Neuronal stem cell (in vitro differentiated cells): ENCODE data around the gene HS2ST1.

ENCODE experiments used
- DNase-seq: peaks from one replicate; pipeline ENCODE4 v3.0.0-alpha.2; 2013; ENCODE audit warnings: low spot score
- H2AFZ ChIP-seq: one replicate; pipeline ENCODE4 v1.6.1; 2013; ENCODE audit warnings: mild to moderate bottlenecking, low read length, inconsistent platforms
- H2AK5ac ChIP-seq: 2 replicates; pipeline ENCODE4 v1.6.1; 2013; ENCODE audit warnings: low read depth, mild to moderate bottlenecking, inconsistent platforms, low read length, moderate library complexity, mixed read lengths
- H2BK120ac ChIP-seq: 2 replicates; pipeline ENCODE4 v1.6.1; 2013; ENCODE audit warnings: low read depth, mild to moderate bottlenecking, inconsistent platforms, low read length, moderate library complexity, mixed read lengths
- H2BK12ac ChIP-seq: one replicate; pipeline ENCODE4 v1.6.1; 2013; ENCODE audit warnings: low read length, inconsistent platforms
- H2BK15ac ChIP-seq: 2 replicates; pipeline ENCODE4 v1.6.1; 2013; ENCODE audit warnings: mild to moderate bottlenecking, low read length, inconsistent platforms, mixed read lengths
- H2BK5ac ChIP-seq: one replicate; pipeline ENCODE4 v1.6.1; 2013; ENCODE audit warnings: inconsistent platforms, mild to moderate bottlenecking, low read length, moderate library complexity
- H3K14ac ChIP-seq: one replicate; pipeline ENCODE4 v1.6.1; 2013; ENCODE audit warnings: low read length, inconsistent platforms
- H3K18ac ChIP-seq: 2 replicates; pipeline ENCODE4 v1.6.1; 2013; ENCODE audit warnings: low read length, inconsistent platforms
- H3K23ac ChIP-seq: 2 replicates; pipeline ENCODE4 v1.6.1; 2013; ENCODE audit warnings: low read depth, mild to moderate bottlenecking, mixed read lengths, low read length, inconsistent platforms; ENCODE audit not compliant: poor library complexity
- H3K27ac ChIP-seq: replicated peaks from 3 replicates; pipeline ENCODE4 v1.5.1; 2013; ENCODE audit warnings: low read length, inconsistent platforms
- H3K27me3 ChIP-seq, 3 experiments: 2 replicates each; pipeline ENCODE4 v1.6.1; 2013; ENCODE audit warnings: low read length in 3 of 3, mild to moderate bottlenecking in 2 of 3, inconsistent platforms in 1 of 3, low read depth in 1 of 3, mixed read lengths in 1 of 3, moderate library complexity in 1 of 3; ENCODE audit not compliant: control insufficient read depth in 3 of 3, insufficient read depth in 3 of 3
- H3K36me3 ChIP-seq, 2 donors: replicated peaks in 1 of 2; 2 replicates each; pipeline ENCODE4 v1.6.1; 2013; ENCODE audit warnings: low read length in 2 of 2; ENCODE audit not compliant: control insufficient read depth in 2 of 2, insufficient read depth in 2 of 2
- H3K4ac ChIP-seq: 2 replicates; pipeline ENCODE4 v1.6.1; 2013; ENCODE audit warnings: inconsistent platforms, mild to moderate bottlenecking, low read length, moderate library complexity
- H3K4me1 ChIP-seq, 2 donors: 1 replicate in 1 of 2; 2 replicates in 1 of 2; pipeline ENCODE4 v1.6.1; 2013; ENCODE audit warnings: low read length in 2 of 2, low read depth in 1 of 2; ENCODE audit not compliant: control insufficient read depth in 2 of 2, insufficient read depth in 1 of 2
- H3K4me2 ChIP-seq: one replicate; pipeline ENCODE4 v1.6.1; 2013; ENCODE audit warnings: mild to moderate bottlenecking, low read length, inconsistent platforms; ENCODE audit not compliant: insufficient read depth, poor library complexity, severe bottlenecking
- H3K4me3 ChIP-seq, 2 donors: 2 replicates each; pipeline ENCODE4 v1.5.1; 2013; ENCODE audit warnings: low read length in 2 of 2, mild to moderate bottlenecking in 2 of 2, inconsistent platforms in 1 of 2, moderate library complexity in 1 of 2
- H3K79me1 ChIP-seq: one replicate; pipeline ENCODE4 v1.6.1; 2013; ENCODE audit warnings: low read depth, mild to moderate bottlenecking, inconsistent platforms, low read length, moderate library complexity
- H3K9ac ChIP-seq: one replicate; pipeline ENCODE4 v1.6.1; 2013; ENCODE audit warnings: mild to moderate bottlenecking, low read depth, low read length, inconsistent platforms; ENCODE audit not compliant: poor library complexity
- H3K9me3 ChIP-seq, 2 donors: replicated peaks in 1 of 2; 2 replicates each; pipeline versions ENCODE3 to v1.6.1; 2013; ENCODE audit warnings: low read length in 2 of 2, mild to moderate bottlenecking in 2 of 2, inconsistent platforms in 1 of 2, low read depth in 1 of 2, mixed read lengths in 1 of 2, moderate library complexity in 1 of 2; ENCODE audit not compliant: control insufficient read depth in 2 of 2, insufficient read depth in 1 of 2
- H4K8ac ChIP-seq: one replicate; pipeline ENCODE4 v1.6.1; 2013; ENCODE audit warnings: low read depth, mild to moderate bottlenecking, inconsistent platforms, low read length, moderate library complexity
- H4K91ac ChIP-seq: one replicate; pipeline ENCODE4 v1.6.1; 2013; ENCODE audit warnings: low read length, low read depth, mild to moderate bottlenecking, inconsistent platforms; ENCODE audit not compliant: poor library complexity
- WGBS, 2 donors: extraction: QIAGEN DNeasy Blood & Tissue Kit; methylation state at CpG; one replicate each; pipeline ENCODE4 v1.1.7; 2013; ENCODE audit warnings: missing lambda C conversion rate in 2 of 2, mixed read lengths in 1 of 2; ENCODE audit not compliant: insufficient read length in 2 of 2, insufficient replicate concordance in 1 of 2; ENCODE audit errors: extremely low coverage in 2 of 2; 5-methylcytosine and 5-hydroxymethylcytosine counted together

The HS2ST1 gene

DNA sequence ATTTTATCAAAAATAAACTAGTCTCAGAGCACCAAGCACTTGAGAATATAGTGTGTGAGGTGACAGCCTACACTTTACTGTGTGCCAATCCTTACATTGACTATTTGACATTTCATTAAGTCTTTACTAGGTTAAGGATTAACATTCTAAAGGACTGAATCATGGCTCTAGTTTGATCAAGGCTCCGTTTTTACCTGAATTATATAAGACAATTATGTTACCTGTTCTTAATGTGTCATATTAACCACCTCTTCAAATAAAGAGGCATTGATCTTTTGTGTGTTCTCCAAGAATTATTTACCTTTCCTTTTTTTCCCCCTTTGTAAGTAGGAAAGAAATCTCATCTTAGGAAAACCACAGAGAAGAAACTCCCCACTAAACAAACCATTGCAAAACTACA, 189.7 kb downstream of the HS2ST1 start:
- no peaks in the 10 kb centered on the region for H3K4me1 ChIP-seq

DNA sequence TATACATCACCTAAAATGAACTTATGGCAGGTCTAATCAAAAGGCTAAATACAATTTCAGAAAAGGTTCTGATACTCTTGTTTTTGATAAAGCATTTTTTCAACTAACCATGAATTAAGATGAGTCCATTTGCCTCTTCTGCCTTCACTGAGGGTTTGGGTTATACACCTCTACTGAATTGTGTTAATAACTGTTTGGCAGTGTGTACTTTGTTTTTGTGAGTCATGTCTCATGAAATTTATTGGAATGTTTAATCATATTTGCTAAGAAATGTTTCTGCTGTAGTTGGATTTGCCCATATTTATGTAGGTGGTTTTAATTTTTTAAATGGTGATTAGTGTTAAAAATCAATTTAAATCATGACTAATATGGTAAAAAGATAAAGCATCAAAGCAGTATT, 190.5 kb downstream of the HS2ST1 start:
- Histone ChIP-seq H2BK120ac (no peak overlapping the region), H4K8ac (no peak overlapping the region), H3K4ac (no peak overlapping the region), H3K4me2 (no peak overlapping the region), H3K18ac (no peak overlapping the region), H3K9ac (no peak overlapping the region), H3K27me3 (no peaks in the 10 kb centered on the region), H3K79me1 (no peaks in the 10 kb centered on the region), H2BK12ac (no peak overlapping the region), H2AK5ac (no peak overlapping the region), H3K36me3 (peaks cover 2 to 20% of the 10 kb centered on the region in 2 donors), H2BK15ac (no peak overlapping the region), H2AFZ (no peak overlapping the region), H3K4me1 (no peaks in the 10 kb centered on the region), H2BK5ac (no peak overlapping the region), H4K91ac (no peak overlapping the region), H3K4me3 (no peak overlapping the region), H3K9me3 (no peaks in the 10 kb centered on the region), H3K14ac (no peak overlapping the region), H3K23ac (no peak overlapping the region), H3K27ac (no peak overlapping the region)
- no peak for DNase-seq

More for the DNA sequence above, 189.7 kb downstream of the HS2ST1 start:
- H3K4me3 ChIP-seq: no peak overlapping the region
- no peak overlapping the region for H2AFZ ChIP-seq
- no peak overlapping the region for H3K18ac ChIP-seq
- H3K27ac ChIP-seq: no peak overlapping the region
- H3K4me2 ChIP-seq: no peak overlapping the region
- no peak overlapping the region for H2BK15ac ChIP-seq
- no peak for DNase-seq
- no peak overlapping the region for H4K8ac ChIP-seq
- H3K9ac ChIP-seq: no peak overlapping the region
- no peaks in the 10 kb centered on the region for H3K79me1 ChIP-seq
- no CpG with 5 or more reads among the region's 1 CpG for WGBS, 2 donors
- no peak overlapping the region for H3K14ac ChIP-seq
- no peak overlapping the region for H2AK5ac ChIP-seq
- no peaks in the 10 kb centered on the region for H3K9me3 ChIP-seq
- H3K4ac ChIP-seq: no peak overlapping the region
- H2BK5ac ChIP-seq: no peak overlapping the region
- no peak overlapping the region for H3K23ac ChIP-seq
- peaks cover 3 to 24% of the 10 kb centered on the region in 2 donors for H3K36me3 ChIP-seq
- H2BK12ac ChIP-seq: no peak overlapping the region
- H2BK120ac ChIP-seq: no peak overlapping the region
- no peaks in the 10 kb centered on the region for H3K27me3 ChIP-seq
- H4K91ac ChIP-seq: no peak overlapping the region

DNA sequence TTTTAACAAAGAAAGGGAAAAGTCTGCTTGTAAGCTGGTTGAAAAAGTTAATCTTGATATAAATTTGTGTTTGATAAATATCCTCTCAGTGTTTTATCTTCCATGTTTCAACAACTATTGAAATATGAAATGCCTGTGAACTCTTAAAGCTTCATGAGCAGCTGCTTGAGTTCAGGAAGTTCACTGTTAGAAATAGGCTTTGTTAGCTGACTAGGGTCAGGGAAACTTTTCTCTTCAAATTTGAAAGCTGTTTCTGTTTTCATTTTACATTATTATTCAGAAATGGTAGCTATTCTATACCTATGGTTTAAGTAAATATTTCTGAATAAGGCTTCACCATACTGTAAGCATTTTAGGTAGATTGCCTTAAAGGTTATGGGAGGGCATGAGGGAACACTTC, 191.7 kb downstream of the HS2ST1 start:
- H2BK5ac ChIP-seq: no peak overlapping the region
- no peak overlapping the region for H2AFZ ChIP-seq
- no peaks in the 10 kb centered on the region for H3K27me3 ChIP-seq
- H3K4ac ChIP-seq: no peak overlapping the region
- no peak overlapping the region for H3K9ac ChIP-seq
- no peak overlapping the region for H3K4me3 ChIP-seq
- no peak overlapping the region for H3K14ac ChIP-seq
- H3K18ac ChIP-seq: no peak overlapping the region
- no peak overlapping the region for H3K4me2 ChIP-seq
- H2BK15ac ChIP-seq: no peak overlapping the region
- DNase-seq: no peak
- H4K8ac ChIP-seq: no peak overlapping the region
- no peak overlapping the region for H2BK12ac ChIP-seq
- H3K27ac ChIP-seq: no peak overlapping the region
- H3K9me3 ChIP-seq: no peaks in the 10 kb centered on the region
- H3K36me3 ChIP-seq: peaks cover 0 to 20% of the 10 kb centered on the region in 2 donors
- H2AK5ac ChIP-seq: no peak overlapping the region
- no peak overlapping the region for H2BK120ac ChIP-seq
- H3K23ac ChIP-seq: no peak overlapping the region
- H4K91ac ChIP-seq: no peak overlapping the region
- H3K4me1 ChIP-seq: no peaks in the 10 kb centered on the region
- no peaks in the 10 kb centered on the region for H3K79me1 ChIP-seq

DNA sequence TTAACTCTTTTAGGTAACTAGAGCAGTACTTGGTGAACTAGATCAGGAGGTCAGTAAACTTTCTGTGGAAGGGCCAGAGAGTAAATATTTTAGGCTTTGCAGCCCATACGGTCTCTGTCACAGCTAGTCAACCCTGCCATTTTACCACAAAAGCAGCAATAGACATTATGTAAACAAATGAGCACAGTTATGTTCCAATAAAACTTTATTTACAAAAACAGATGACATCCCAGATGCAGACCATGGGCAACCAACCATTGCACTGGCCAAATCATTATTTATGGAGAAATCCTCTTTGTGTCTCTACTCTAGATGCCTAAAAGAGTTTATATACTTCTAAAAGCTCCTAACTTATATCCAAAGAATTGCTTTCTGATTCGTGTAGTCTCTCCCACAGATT, 192.4 kb downstream of the HS2ST1 start:
- H3K14ac ChIP-seq: no peak overlapping the region
- no peak overlapping the region for H3K27ac ChIP-seq
- H3K4ac ChIP-seq: no peak overlapping the region
- no peak overlapping the region for H3K9ac ChIP-seq
- H3K23ac ChIP-seq: no peak overlapping the region
- no peak overlapping the region for H3K4me3 ChIP-seq
- no peak overlapping the region for H3K4me2 ChIP-seq
- H3K79me1 ChIP-seq: no peaks in the 10 kb centered on the region
- H4K91ac ChIP-seq: no peak overlapping the region
- no peak overlapping the region for H2BK5ac ChIP-seq
- no peaks in the 10 kb centered on the region for H3K9me3 ChIP-seq
- H3K27me3 ChIP-seq: no peaks in the 10 kb centered on the region
- no peak overlapping the region for H2BK120ac ChIP-seq
- peaks cover 0 to 17% of the 10 kb centered on the region in 2 donors for H3K36me3 ChIP-seq
- H3K4me1 ChIP-seq: no peaks in the 10 kb centered on the region
- no peak overlapping the region for H2AK5ac ChIP-seq
- no peak overlapping the region for H2AFZ ChIP-seq
- H2BK12ac ChIP-seq: no peak overlapping the region
- no peak overlapping the region for H4K8ac ChIP-seq
- no peak for DNase-seq
- no CpG with 5 or more reads among the region's 2 CpGs for WGBS, 2 donors
- no peak overlapping the region for H3K18ac ChIP-seq
- H2BK15ac ChIP-seq: no peak overlapping the region
